GM12878 (cell line): Measurements from ENCODE around the gene NGF. TPM values are rescaled to one million over a fixed set of nuclear protein-coding genes. Genes with fewer than 3 reads are reported as not detected.

Source experiments
- ATAC-seq: fragments of 200-7000 bp; cut with Tn5 transposase; 3 replicates; pipeline ENCODE4 v1.9.1; 2020; ENCODE audit warnings: mild to moderate bottlenecking, moderate library complexity
- BruUV-seq: library from RNA; stranded (reverse); fragments of 400-500 nt; replicated peaks from 2 replicates; lab custom pipeline; 2021; lab: Mats Ljungman, UMichigan
- CTCF ChIA-PET: fragments of 300-600 bp; sonication (Branson Sonifier 250); formaldehyde crosslinking; extraction: SDS; loops from one replicate; lab custom pipeline; 2021; ENCODE audit warnings: inconsistent platforms; lab: Yijun Ruan, JAX
- POLR2A ChIA-PET: fragments of 350-600 bp; formaldehyde crosslinking; extraction: SDS; loops from one replicate; lab custom pipeline; 2021; ENCODE audit warnings: inconsistent platforms; lab: Charles Lee
- RAD21 ChIA-PET: fragments of 300-600 bp; sonication (Branson Sonifier 250); formaldehyde crosslinking; loops from one replicate; lab custom pipeline; 2023; ENCODE audit warnings: antibody characterized with exemption; ENCODE audit not compliant: unreplicated experiment; lab: Charles Lee
- SMC1A ChIA-PET: fragments of 300-600 bp; sonication (Branson Sonifier 250); formaldehyde crosslinking; loops from one replicate; lab custom pipeline; 2023; ENCODE audit not compliant: unreplicated experiment, uncharacterized antibody; lab: Charles Lee
- DNase-seq: peaks from one replicate; pipeline ENCODE4 v3.0.0-alpha.2; 2011; ENCODE audit warnings: low read depth, low spot score
- FAIRE-seq: peaks from 3 replicates; lab custom pipeline; 2011; peaks lifted over from hg19 to GRCh38; lab: Jason Lieb, UNC
- H2AFZ ChIP-seq: 2 replicates; pipeline ENCODE4 v1.6.0; 2011; ENCODE audit warnings: low read depth, low read length, control low read depth; ENCODE audit not compliant: control insufficient read depth
- H3K27ac ChIP-seq: 2 replicates; pipeline ENCODE4 v1.5.1; 2011; ENCODE audit warnings: control low read depth; ENCODE audit not compliant: control insufficient read depth, insufficient read depth
- H3K27me3 ChIP-seq, 2 experiments: replicated peaks in 1 of 2; 2 replicates each; pipeline versions ENCODE4 v1.6.0 to v1.6.1; 2011; ENCODE audit warnings: low read length in 1 of 2; ENCODE audit not compliant: control insufficient read depth in 2 of 2, insufficient read depth in 2 of 2
- H3K36me3 ChIP-seq, 2 experiments: 2 replicates each; pipeline ENCODE4 v1.5.1; 2011; ENCODE audit warnings: low read length in 1 of 2; ENCODE audit not compliant: control insufficient read depth in 2 of 2, insufficient read depth in 2 of 2
- H3K4me1 ChIP-seq: 2 replicates; pipeline ENCODE4 v1.6.1; 2011; ENCODE audit warnings: mild to moderate bottlenecking, low read length, moderate library complexity, mixed read lengths; ENCODE audit not compliant: control insufficient read depth, insufficient read depth
- H3K4me2 ChIP-seq: 2 replicates; pipeline ENCODE4 v1.6.0; 2011; ENCODE audit warnings: control low read depth; ENCODE audit not compliant: control insufficient read depth, insufficient read depth
- H3K4me3 ChIP-seq: fragments of 200-600 bp; sonication (generic); 2 replicates; pipeline ENCODE4 v1.5.1; 2016
- H3K79me2 ChIP-seq: 2 replicates; pipeline ENCODE4 v1.6.0; 2011; ENCODE audit warnings: low read length; ENCODE audit not compliant: control insufficient read depth, insufficient read depth
- H3K9ac ChIP-seq: 2 replicates; pipeline ENCODE4 v1.8.0; 2011; ENCODE audit warnings: low read length, control low read depth, mixed read lengths; ENCODE audit not compliant: control insufficient read depth, insufficient read depth
- H3K9me3 ChIP-seq: replicated peaks from 3 replicates; pipeline ENCODE4 v1.5.1; 2011; ENCODE audit warnings: mild to moderate bottlenecking, low read length; ENCODE audit not compliant: control insufficient read depth, insufficient read depth
- H4K20me1 ChIP-seq: 2 replicates; pipeline ENCODE4 v1.6.0; 2011; ENCODE audit not compliant: control insufficient read depth, insufficient read depth
- BCLAF1 ChIP-seq: fragments of 450-650 bp; IDR thresholded peaks from 2 replicates; pipeline ENCODE4 v1.6.1; 2017; ENCODE audit warnings: antibody characterized with exemption, mild to moderate bottlenecking, moderate library complexity
- CEBPZ ChIP-seq: fragments of 150-350 bp; IDR thresholded peaks from 2 replicates; pipeline ENCODE4 v1.6.1; 2016; ENCODE audit warnings: low read depth, low read length
- CHD1 ChIP-seq: IDR thresholded peaks from 2 replicates; pipeline ENCODE4 v1.6.1; 2012; ENCODE audit warnings: low read depth, low read length, improper control_type of control experiment
- GABPA ChIP-seq: IDR thresholded peaks from 2 replicates; pipeline ENCODE4 v1.6.1; 2014; ENCODE audit warnings: antibody characterized with exemption, low read depth, mild to moderate bottlenecking, inconsistent platforms
- GATAD2B ChIP-seq: fragments of 450-650 bp; conservative IDR thresholded peaks from 2 replicates; pipeline ENCODE4 v1.6.1; 2017; ENCODE audit warnings: low read depth, mild to moderate bottlenecking, moderate library complexity
- HCFC1 ChIP-seq: fragments of 150-350 bp; IDR thresholded peaks from 2 replicates; pipeline ENCODE4 v1.6.1; 2014; ENCODE audit warnings: low read length
- HDGF ChIP-seq: fragments of 450-650 bp; IDR thresholded peaks from 2 replicates; pipeline ENCODE4 v1.6.1; 2016; ENCODE audit warnings: antibody characterized with exemption
- LARP7 ChIP-seq: fragments of 450-650 bp; IDR thresholded peaks from 2 replicates; pipeline ENCODE4 v1.6.1; 2017; ENCODE audit warnings: mild to moderate bottlenecking
- MYB ChIP-seq: fragments of 150-350 bp; IDR thresholded peaks from 2 replicates; pipeline ENCODE4 v1.6.1; 2014; ENCODE audit warnings: mild to moderate bottlenecking, low read depth, low read length, borderline replicate concordance
- POU2F2 ChIP-seq: IDR thresholded peaks from 3 replicates; pipeline ENCODE4 v1.6.1; 2011; ENCODE audit warnings: low read depth, mild to moderate bottlenecking, low read length, borderline replicate concordance
- RUNX3 ChIP-seq: IDR thresholded peaks from 2 replicates; pipeline ENCODE4 v1.6.1; 2012; ENCODE audit warnings: low read length, inconsistent platforms
- SREBF1 ChIP-seq: IDR thresholded peaks from 2 replicates; pipeline ENCODE4 v1.6.1; 2012; ENCODE audit warnings: mild to moderate bottlenecking, low read length
- STAT1 ChIP-seq: fragments of 450-650 bp; conservative IDR thresholded peaks from 2 replicates; pipeline ENCODE4 v1.6.1; 2014; ENCODE audit warnings: antibody characterized with exemption, mild to moderate bottlenecking
- ZBED1 ChIP-seq: IDR thresholded peaks from 2 replicates; pipeline ENCODE4 v1.6.1; 2016; ENCODE audit warnings: borderline replicate concordance
- ZNF622 ChIP-seq: fragments of 450-650 bp; IDR thresholded peaks from 2 replicates; pipeline ENCODE4 v1.6.1; 2017; ENCODE audit warnings: mild to moderate bottlenecking, inconsistent platforms
- ZZZ3 ChIP-seq: IDR thresholded peaks from 2 replicates; pipeline ENCODE4 v1.6.1; 2011; ENCODE audit warnings: low read depth; ENCODE audit not compliant: control insufficient read depth, insufficient read length
- WGBS: methylation state at CpG from one replicate; pipeline ENCODE4 v1.1.6; 2016; ENCODE audit warnings: low lambda C conversion rate; ENCODE audit not compliant: insufficient replicate concordance, insufficient coverage; ENCODE audit errors: missing lambda C conversion rate; 5-methylcytosine and 5-hydroxymethylcytosine counted together
- in situ Hi-C: fragments of 300-500 bp; cut with MboI; formaldehyde crosslinking; loops from 9 replicates; pipeline ENCODE4 v1.14.3; 2018; ENCODE audit warnings: mixed read lengths
- intact Hi-C: fragments of 100-400 bp; cut with micrococcal nuclease; formaldehyde crosslinking; loops from one replicate; pipeline ENCODE4 v1.14.2; 2022; ENCODE audit not compliant: unreplicated experiment
- polyA plus RNA-seq, 11 experiments: library from polyadenylated mRNA; depleted of rRNA in 4 of 11; unstranded in 6 of 11; stranded (reverse) in 5 of 11; fragments of >200 nt; fragmentation: Nextera tagmentation in 4 of 11; fragmentation: Illumina TruSeq in 1 of 11; extraction: Ambion mirVana in 4 of 11; extraction: Trizol in 1 of 11; gene quantifications; 1 replicate in 1 of 11; 2 replicates in 10 of 11; pipeline versions ENCODE4 v1.2.1 to v1.2.3, GENCODE V29; 2011 to 2016; ENCODE audit warnings: inconsistent platforms in 2 of 11, missing spikeins in 2 of 11, low read depth in 1 of 11
- total RNA-seq, 4 experiments: library from RNA; depleted of rRNA in 3 of 4; stranded (reverse); fragments of >200 nt in 3 of 4; fragmentation: Illumina TruSeq in 1 of 4; extraction: Trizol in 1 of 4; gene quantifications; 2 replicates each; pipeline versions ENCODE4 v1.2.1 to v1.2.3, GENCODE V29; 2013 to 2021

Gene NGF
- total and polyA plus RNA-seq, 10 of the 15 experiments (the other 5 are each of a cell fraction or from before 2014, with no cell fraction given), result not detected

GRCh38 chr1:115348636-115349035 is 10.6 kb upstream of the NGF start:
- no peak for TF ChIP-seq LARP7
- TF ChIP-seq ZBED1, result no peak
- no peak for TF ChIP-seq POU2F2
- no peak for TF ChIP-seq BCLAF1
- no peak for TF ChIP-seq ZNF622
- no peak for TF ChIP-seq ZZZ3
- TF ChIP-seq CEBPZ, result no peak
- TF ChIP-seq RUNX3, result no peak
- TF ChIP-seq SREBF1, result no peak
- no peak for TF ChIP-seq MYB
- TF ChIP-seq STAT1, result no peak
- no peak for TF ChIP-seq GATAD2B
- no peak for TF ChIP-seq GABPA
- no peak for TF ChIP-seq CHD1
- no peak for TF ChIP-seq HCFC1
- TF ChIP-seq HDGF, result no peak
- Histone ChIP-seq H3K27me3 (no peaks in the 10 kb centered on the region), H3K9me3 (no peaks in the 10 kb centered on the region), H3K36me3 (no peaks in the 10 kb centered on the region), H3K4me1 (no peaks in the 10 kb centered on the region), H3K4me3 (no peak overlapping the region), H3K27ac (no peak overlapping the region), H4K20me1 (no peaks in the 10 kb centered on the region), H3K4me2 (no peak overlapping the region), H2AFZ (no peak overlapping the region), H3K79me2 (no peaks in the 10 kb centered on the region), H3K9ac (no peak overlapping the region)
- intact Hi-C loops, result no loop called here
- ChIA-PET RAD21 (no interaction called here), SMC1A (no interaction called here), POLR2A (no interaction called here), CTCF (no interaction called here)
- in situ Hi-C loops, result no loop called here
- no TSS peak for BruUV-seq
- no peak for ATAC-seq
- DNase-seq, result no peak
- WGBS, result 0% methylated on average over 4 of the region's 4 CpGs
- FAIRE-seq, result no peak
